Stomach (tissue), 9 donors: Measurements from ENCODE around the gene ZBTB42. TPM values are rescaled to one million over a fixed set of nuclear protein-coding genes. Genes with fewer than 3 reads are reported as not detected.
A peak's percentile ranks its signal among the peaks of the same experiment; 100 is the strongest.

Source experiments
- DNase-seq, 2 donors: peaks; one replicate each; pipeline versions ENCODE4 v3.0.0 to v3.0.0-alpha.2; 2013 to 2019
- H3K27ac ChIP-seq, 5 donors: fragments of 200-600 bp in 4 of 5; sonication (generic) in 4 of 5; one replicate each; pipeline ENCODE4 v1.5.1; 2013 to 2019; ENCODE audit warnings: mild to moderate bottlenecking in 1 of 5, moderate library complexity in 1 of 5
- H3K27me3 ChIP-seq, 3 donors: fragments of 200-600 bp; sonication (generic); one replicate each; pipeline ENCODE4 v1.5.1; 2017 to 2019; ENCODE audit warnings: mixed run types in 1 of 3
- H3K36me3 ChIP-seq, 4 donors: fragments of 200-600 bp; sonication (generic); 1 replicate in 3 of 4; 2 replicates in 1 of 4; pipeline ENCODE4 v1.5.1; 2016 to 2019
- H3K4me1 ChIP-seq, 4 donors: fragments of 200-600 bp; sonication (generic); one replicate each; pipeline ENCODE4 v1.5.1; 2016 to 2019
- H3K4me3 ChIP-seq, 4 donors: fragments of 200-600 bp; sonication (generic) in 3 of 4; one replicate each; pipeline ENCODE4 v1.5.1; 2016 to 2019; ENCODE audit warnings: mild to moderate bottlenecking in 1 of 4
- H3K9me3 ChIP-seq, 4 donors: fragments of 200-600 bp; sonication (generic); one replicate each; pipeline ENCODE4 v1.5.1; 2016 to 2019
- CTCF ChIP-seq, 7 experiments: fragments of 450-650 bp in 4 of 7; fragments of 200-600 bp in 3 of 7; sonication (generic) in 3 of 7; IDR thresholded peaks; one replicate each; pipeline ENCODE4 v1.5.1; 2016 to 2019; ENCODE audit warnings: antibody characterized with exemption in 7 of 7, control low read depth in 2 of 7, mild to moderate bottlenecking in 1 of 7
- EP300 ChIP-seq: sonication (generic); formaldehyde crosslinking; IDR thresholded peaks from one replicate; pipeline ENCODE4 v1.6.1; 2017; ENCODE audit warnings: antibody characterized with exemption
- POLR2A ChIP-seq, 4 donors: fragments of 450-650 bp; IDR thresholded peaks; one replicate each; pipeline ENCODE4 v1.6.1; 2016; ENCODE audit warnings: antibody characterized with exemption in 4 of 4, control low read depth in 2 of 4, mild to moderate bottlenecking in 1 of 4, moderate library complexity in 1 of 4
- POLR2AphosphoS5 ChIP-seq, 3 donors: sonication (generic); formaldehyde crosslinking; IDR thresholded peaks; one replicate each; pipeline ENCODE4 v1.6.1; 2016; ENCODE audit warnings: antibody characterized with exemption in 3 of 3
- WGBS, 5 donors: extraction: QIAGEN DNeasy Blood & Tissue Kit in 3 of 5; methylation state at CpG; one replicate each; pipeline versions ENCODE4 v1.1.5 to v1.1.7; 2013 to 2018; 5-methylcytosine and 5-hydroxymethylcytosine counted together
- intact Hi-C: fragments of 100-400 bp; cut with DNase I; formaldehyde crosslinking; loops from one replicate; pipeline ENCODE4 v1.15.1; 2023; ENCODE audit warnings: low total_unique reads
- polyA plus RNA-seq, 3 donors: library from polyadenylated mRNA; stranded (reverse); fragments of 200-250 nt; gene quantifications; one replicate each; pipeline ENCODE4 v1.2.3, GENCODE V29; 2013
- total RNA-seq, 5 donors: library from RNA; depleted of rRNA; stranded (reverse); fragments of >200 nt; gene quantifications; one replicate each; pipeline versions ENCODE4 v1.1.0 to v1.2.3, GENCODE V29; 2014 to 2016
- donor health status: healthy with polysubstance abuse.
- donor health status: Bipolar disorder and iron deficiency.
- donor health status: healthy.

Gene ZBTB42
- total and polyA plus RNA-seq, 8 donors, result 4.6 to 59.7 (median 6.7) TPM

- no peaks in the 10 kb centered on the region for H3K27me3 ChIP-seq
- DNase-seq, result peak; percentile 80 to 88
- no peak overlapping the region for H3K4me3 ChIP-seq
- H3K9me3 ChIP-seq, result peaks cover 0 to 4% (median 0%) of the 10 kb centered on the region in 4 donors
- H3K27ac ChIP-seq, result peak overlapping the region; percentile 49 to 62 (median 55)
- WGBS, 5 donors, result 50 to 67% (median 53%) methylated on average over 12 to 20 of the region's 20 CpGs
- no peak for TF ChIP-seq CTCF (IDR thresholded peaks at IDR 0.05)
- peak in 2 of 3 donors; percentile 14 to 51 for TF ChIP-seq POLR2AphosphoS5 (IDR thresholded peaks at IDR 0.05)
- TF ChIP-seq POLR2A (IDR thresholded peaks at IDR 0.05), result no peak
- intact Hi-C loops, result loop anchor here (10.0 kb wide), 1 partner anchor 50 kb away; no protein-coding TSS in a partner anchor
- H3K36me3 ChIP-seq, result peaks cover 37 to 96% (median 79%) of the 10 kb centered on the region in 4 donors
- H3K4me1 ChIP-seq, result peaks cover 14 to 63% (median 57%) of the 10 kb centered on the region in 4 donors
These were observed 26.3 kb upstream of the ZBTB42 start for GRCh38 chr14:104774453-104775072.

- peak overlapping the region; percentile 48 to 62 (median 55) for H3K27ac ChIP-seq
- DNase-seq, result no peak
- intact Hi-C loops, result loop anchor here (10.0 kb wide), 1 partner anchor 50 kb away; no protein-coding TSS in a partner anchor
- no peaks in the 10 kb centered on the region for H3K27me3 ChIP-seq
- H3K9me3 ChIP-seq, result peaks cover 0 to 4% (median 0%) of the 10 kb centered on the region in 4 donors
- TF ChIP-seq POLR2AphosphoS5 (IDR thresholded peaks at IDR 0.05) (no peak), EP300 (no peak), POLR2A (IDR thresholded peaks at IDR 0.05) (no peak), CTCF (IDR thresholded peaks at IDR 0.05) (no peak)
- H3K4me1 ChIP-seq, result peaks cover 14 to 63% (median 57%) of the 10 kb centered on the region in 4 donors
- no peak overlapping the region for H3K4me3 ChIP-seq
- peaks cover 39 to 96% (median 79%) of the 10 kb centered on the region in 4 donors for H3K36me3 ChIP-seq
- WGBS, 5 donors, result 56 to 86% (median 67%) methylated on average over 12 to 13 of the region's 13 CpGs
These were observed 25.8 kb upstream of the ZBTB42 start for GRCh38 chr14:104775073-104775489.

- DNase-seq, result no peak
- Histone ChIP-seq H3K27me3 (no peaks in the 10 kb centered on the region), H3K4me1 (peaks cover 14 to 66% (median 57%) of the 10 kb centered on the region in 4 donors), H3K4me3 (no peak overlapping the region), H3K27ac (no peak overlapping the region), H3K9me3 (no peaks in the 10 kb centered on the region), H3K36me3 (peaks cover 34 to 96% (median 78%) of the 10 kb centered on the region in 4 donors)
- intact Hi-C loops, result loop anchor here (10.0 kb wide), 1 partner anchor 48 kb away; no protein-coding TSS in a partner anchor
- WGBS, 5 donors, result 97 to 100% (median 99%) methylated on average over 14 to 15 of the region's 15 CpGs
- TF ChIP-seq POLR2AphosphoS5 (IDR thresholded peaks at IDR 0.05), result no peak
- no peak for TF ChIP-seq POLR2A (IDR thresholded peaks at IDR 0.05)
- no peak for TF ChIP-seq CTCF (IDR thresholded peaks at IDR 0.05)
- TF ChIP-seq EP300, result no peak
These were observed 24.4 kb upstream of the ZBTB42 start for GRCh38 chr14:104776481-104776880.

GRCh38 chr14:104776961-104777807 lies 23.7 kb upstream of the ZBTB42 start:
- no peak for TF ChIP-seq CTCF (IDR thresholded peaks at IDR 0.05)
- no peak for TF ChIP-seq POLR2AphosphoS5 (IDR thresholded peaks at IDR 0.05)
- no peak for TF ChIP-seq POLR2A (IDR thresholded peaks at IDR 0.05)
- no peak for TF ChIP-seq EP300

More at GRCh38 chr14:104776961-104777807, 23.7 kb upstream of the ZBTB42 start:
- Histone ChIP-seq H3K4me1 (peaks cover 12 to 62% (median 53%) of the 10 kb centered on the region in 4 donors), H3K4me3 (no peak overlapping the region), H3K27ac (peak overlapping the region in 2 of 5 donors; percentile 23 to 50), H3K9me3 (no peaks in the 10 kb centered on the region), H3K27me3 (no peaks in the 10 kb centered on the region), H3K36me3 (peaks cover 28 to 96% (median 78%) of the 10 kb centered on the region in 4 donors)
- intact Hi-C loops, result loop anchor here (10.0 kb wide), 1 partner anchor 48 kb away; no protein-coding TSS in a partner anchor
- DNase-seq, result peak in 1 of 2 donors; percentile 45
- 76 to 95% (median 83%) methylated on average over 7 to 16 of the region's 16 CpGs for WGBS, 5 donors
